GM18519 (cell line): ENCODE data around the gene SYNE1.

ENCODE experiments used
- ATAC-seq: cut with Tn5 transposase; IDR thresholded peaks from one replicate; pipeline ENCODE4 v1.9.1; 2021; ENCODE audit warnings: mild to moderate bottlenecking, moderate library complexity; ENCODE audit not compliant: unreplicated experiment, low FRiP score

The SYNE1 gene

DNA sequence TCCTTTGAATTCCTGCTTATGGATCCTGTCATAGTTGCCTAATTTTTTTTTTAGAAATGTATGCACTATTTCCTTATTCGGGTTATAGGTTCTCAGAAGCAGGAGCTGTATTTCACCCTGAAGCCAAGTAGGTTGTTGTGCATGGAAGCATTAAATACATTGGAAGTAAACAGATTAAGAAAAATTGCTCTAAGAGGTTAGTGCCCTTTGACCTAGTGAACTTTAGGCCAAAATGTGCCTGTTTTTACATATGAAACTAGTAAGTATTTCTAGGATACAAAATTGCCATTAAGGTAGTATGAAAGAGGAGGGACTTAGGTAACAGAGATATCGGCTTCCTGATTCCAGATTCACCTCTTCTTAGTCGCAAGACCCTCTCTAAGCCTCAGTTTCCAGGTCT is 377.9 kb downstream of the SYNE1 start:
- ATAC-seq, result no peak

DNA sequence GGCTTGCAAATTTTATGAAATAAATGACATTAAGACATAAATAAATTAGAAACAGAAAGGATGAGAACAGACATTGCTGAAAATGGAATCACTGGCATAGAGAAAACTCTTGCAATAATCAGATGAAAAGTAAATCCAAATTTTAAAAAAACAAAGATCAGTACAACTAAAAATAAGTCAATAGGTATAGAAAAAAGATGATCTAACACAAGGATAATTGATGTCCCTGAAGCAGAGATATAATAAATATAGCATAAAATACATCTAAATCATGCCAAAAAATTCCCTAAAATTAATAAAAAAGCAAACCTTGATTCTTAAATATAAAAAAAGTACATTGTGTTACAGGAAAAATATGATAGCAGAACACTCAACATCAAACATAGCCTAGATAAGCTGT is 379.6 kb downstream of the SYNE1 start:
- ATAC-seq, result no peak

DNA sequence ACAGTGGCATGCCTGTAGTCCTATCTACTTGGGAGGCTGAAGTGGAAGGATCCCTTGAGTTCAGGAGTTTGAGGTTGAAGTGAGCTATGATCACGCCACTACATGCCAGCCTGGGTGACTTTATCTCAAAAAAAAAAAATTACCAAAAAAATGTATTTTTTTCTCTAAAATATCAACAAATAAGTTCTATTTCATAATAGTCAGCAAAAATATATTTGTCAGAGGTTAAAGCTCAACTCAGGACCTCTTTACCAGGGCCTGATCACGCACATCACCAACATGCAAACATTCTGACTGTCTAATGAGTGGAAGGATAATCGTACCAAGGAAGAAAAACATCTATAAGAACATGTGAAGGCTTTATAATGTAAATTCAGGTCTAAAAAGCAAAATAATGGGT is 387.0 kb downstream of the SYNE1 start:
- no peak for ATAC-seq

DNA sequence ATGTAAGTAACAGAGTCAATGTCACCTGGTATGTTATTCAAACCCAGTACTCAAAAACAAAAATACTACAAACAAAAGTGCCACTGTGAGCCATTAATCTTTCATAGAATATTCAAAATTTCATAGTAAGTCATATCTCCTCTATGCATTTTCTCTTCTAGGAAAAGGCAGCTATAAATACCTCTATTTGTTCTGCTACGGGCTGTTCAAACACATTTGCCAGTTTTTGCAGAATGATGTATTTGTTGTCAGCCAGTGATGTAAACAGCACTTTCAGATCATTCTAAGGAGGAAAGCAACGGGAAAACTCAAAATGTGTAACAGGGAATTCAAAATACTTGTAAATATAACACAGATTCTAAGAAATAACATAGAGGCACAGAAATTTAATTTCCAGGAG is 388.2 kb downstream of the SYNE1 start:
- no peak for ATAC-seq

DNA sequence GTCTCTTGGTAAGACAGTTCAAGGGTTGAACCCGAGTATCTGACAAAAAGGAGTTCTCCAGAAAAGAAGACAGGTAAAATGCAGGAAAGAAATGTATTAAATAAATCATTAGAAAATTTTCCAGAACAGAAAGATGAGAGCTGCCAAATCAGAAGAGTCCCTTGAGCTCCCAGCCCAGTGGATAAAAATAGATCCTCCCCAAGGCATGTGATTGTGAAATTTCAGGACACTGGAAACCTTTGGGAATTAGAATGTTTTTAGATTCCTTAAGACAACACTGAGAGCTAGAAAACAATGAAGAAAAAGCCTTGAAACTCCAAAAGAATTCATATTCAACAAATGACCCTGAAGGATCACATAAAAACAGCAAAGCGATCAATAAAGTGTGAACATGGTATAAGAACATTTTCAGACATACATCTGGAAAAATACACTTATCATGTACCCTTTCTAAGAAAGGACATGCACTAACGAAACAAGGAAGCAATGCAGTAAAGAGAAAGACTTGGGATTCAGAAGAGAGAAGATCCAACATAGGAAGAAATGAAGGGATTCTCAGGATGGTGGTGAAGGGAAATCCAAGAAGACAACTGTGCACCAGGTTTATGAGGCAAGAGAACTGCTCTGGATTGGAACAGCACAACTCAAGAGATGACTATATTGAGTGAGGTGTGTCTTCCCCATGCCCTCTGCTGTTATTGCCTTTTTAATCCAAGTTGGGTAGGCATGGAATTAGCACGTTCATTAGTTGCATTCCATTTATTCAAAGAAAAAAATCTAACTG is 390.4 kb downstream of the SYNE1 start:
- no peak for ATAC-seq

DNA sequence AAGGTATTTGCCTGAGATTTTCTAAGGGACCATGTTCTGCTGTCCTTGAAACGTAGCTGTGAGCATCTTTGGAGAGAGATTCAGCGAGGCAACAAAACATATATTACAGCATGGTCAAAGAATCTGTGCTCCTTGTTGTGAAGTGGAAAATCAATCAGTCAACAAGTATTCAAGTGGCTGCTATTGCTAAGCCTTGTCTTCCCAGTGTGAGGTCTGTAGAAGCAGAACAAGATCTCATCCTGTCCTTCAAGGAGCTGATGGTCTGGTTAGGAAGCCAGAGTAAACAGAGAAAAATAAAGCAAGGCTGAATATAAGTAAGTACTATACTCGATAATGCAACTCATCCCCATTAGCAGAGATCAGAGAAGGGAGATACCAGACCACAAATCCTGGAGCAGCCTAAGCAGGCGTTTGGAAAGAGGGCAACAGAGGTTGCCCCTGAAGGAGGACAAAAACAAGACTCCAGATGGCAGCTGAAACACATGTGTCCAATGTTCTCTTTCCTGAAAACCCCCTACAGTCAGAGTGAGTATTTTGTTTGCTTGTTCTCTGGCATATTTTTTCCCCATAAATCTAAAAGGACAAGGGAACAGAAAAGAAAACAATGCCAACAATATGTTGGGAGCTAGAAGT is 392.0 kb downstream of the SYNE1 start:
- no peak for ATAC-seq

DNA sequence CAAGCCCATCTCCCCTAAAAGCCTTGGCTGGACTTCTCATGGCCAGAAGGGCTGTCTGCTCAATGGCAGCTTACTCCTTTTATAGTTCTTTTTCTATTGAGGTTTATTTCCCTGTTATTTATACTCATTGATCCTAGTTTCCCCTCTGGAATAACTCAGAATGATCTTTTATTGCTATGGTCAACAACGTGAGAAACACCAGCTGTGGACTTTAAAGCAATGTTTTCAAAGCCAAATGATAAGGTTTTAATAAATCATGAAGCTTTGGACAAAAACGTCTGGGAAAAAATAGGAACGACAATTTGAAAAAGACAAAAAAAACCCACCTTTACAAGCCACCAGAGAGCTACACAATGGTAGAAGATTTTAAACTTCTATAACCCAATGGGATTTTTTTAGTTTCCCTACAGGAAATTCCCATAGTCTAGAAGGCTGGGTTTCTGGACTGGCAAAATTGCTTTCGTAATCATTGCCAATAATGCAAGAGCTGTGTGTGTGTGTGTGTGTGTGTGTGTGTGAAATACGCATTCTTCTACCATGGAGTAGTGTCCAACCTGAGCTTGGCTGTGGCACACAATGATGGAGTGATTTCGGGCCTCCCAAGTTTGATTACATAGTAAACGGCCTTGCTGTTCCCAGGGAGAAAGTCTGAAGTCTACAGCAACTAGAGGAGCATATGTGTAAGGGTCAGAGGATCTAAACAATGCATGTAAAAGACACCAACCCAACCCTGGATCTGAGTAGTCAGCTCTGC is 396.0 kb downstream of the SYNE1 start:
- no peak for ATAC-seq

DNA sequence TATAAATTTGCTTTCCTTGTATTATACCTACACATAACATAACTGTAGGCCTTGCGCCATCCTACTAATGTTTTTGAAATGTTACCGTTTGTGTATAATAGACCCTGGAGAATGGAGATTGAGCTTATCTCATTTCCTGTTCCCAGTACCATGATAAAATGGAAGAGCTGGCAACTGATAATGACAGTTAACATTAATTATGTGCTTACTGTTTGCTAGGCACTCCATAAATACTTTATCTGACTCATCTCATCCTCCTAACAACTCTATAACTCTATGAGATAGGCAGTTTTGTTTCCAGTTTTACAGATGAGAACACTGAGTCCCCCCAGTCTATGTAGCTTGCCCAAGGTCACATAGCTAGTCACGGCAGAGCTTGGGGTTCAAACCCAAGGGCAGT is 396.7 kb downstream of the SYNE1 start:
- no peak for ATAC-seq

DNA sequence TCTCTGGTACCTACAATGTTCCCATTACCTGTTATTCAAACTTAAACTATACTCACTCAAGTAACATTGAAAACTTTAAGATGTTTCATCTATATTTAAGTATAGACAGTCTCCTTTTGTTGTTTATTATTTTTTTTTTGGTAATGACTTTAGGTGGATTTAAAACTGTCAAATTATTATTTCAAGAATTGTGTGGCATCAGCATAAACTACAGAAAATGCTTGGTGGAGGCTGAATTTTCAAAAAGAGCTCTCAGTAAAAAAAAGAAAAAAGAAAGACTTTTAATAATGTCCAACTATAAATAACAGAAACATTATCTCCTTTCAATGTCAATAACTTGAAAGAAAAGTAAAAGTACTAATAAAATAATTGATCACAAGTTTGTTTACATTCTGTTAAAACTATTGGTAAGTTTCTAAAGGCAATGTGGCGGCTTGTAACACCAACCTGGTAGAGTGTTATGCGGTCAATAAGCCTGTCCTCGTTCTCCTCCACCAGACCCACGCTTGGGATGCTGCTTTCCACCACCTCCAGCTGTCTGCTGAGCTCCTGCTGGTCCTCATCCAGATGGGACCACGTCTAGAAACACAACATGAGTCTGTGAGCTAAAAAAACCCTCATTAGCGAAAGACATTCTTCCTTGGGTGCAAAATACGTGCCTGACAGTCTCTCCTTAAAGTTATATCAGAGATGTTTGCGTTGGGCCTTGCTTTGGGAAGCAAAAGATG is 400.6 kb downstream of the SYNE1 start:
- ATAC-seq, result no peak

DNA sequence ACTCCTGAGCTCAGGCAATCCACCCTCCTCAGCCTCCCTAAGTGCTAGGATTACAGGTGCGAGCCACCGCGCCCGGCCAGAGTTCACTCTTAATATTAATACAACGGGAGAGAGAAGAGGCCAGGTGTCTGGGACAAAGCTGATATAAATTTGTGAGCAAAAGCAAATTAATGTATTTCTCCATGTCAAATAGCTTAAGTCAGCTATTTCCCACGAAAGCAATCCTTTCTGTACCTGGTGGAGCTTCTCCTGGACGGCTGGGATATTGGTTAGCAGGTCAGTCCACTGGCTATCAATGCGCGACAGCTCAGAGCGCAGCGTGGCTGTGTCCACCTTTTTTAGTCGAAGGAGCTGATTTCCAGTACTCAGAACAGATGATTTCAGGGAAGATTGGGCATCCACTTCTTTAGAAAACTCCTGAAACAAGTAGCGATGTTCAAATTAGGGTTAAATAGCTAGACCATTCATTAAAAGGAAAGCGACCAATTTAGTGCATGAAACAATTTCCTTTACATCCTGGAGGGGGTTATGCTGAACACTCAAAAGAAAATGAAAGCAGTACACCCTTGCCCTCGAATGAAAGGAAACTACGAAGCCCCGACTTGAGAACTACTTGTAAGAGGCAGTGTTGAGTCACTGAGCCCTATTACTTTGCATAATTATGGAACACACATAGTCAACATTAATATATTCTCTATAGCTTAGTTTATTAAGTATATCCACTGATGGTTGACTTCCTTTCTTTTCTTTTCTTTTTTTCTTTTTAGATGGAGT is 403.4 kb downstream of the SYNE1 start:
- ATAC-seq, result no peak

DNA sequence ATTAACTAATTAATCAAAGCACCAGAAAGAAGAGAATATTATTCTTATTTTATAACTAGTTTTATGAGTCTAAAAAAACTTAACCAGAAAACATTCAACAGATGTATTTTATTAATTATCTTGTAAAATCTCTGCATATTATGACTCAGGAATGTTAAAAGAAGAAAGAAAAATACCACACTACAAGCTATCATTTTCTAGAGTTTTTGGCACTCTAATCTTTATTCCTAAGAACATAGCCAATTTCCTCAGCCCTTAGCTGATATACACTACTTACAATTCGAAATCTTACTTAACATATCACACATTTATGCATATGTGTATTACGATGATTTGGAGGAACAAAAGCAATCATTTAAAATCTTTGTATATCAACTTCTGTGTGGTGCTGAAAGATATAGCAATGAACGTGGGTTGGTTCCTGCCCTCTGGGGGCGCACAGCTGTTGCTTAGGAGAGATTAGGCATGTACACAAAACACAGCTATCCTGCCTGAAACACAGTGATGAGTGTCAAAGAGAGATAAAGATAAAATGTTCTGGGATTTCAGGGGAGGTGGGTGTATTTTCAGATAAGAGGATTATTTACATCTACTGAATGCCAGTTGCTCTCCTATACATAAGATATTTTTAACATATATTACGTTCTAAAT is 404.5 kb downstream of the SYNE1 start:
- ATAC-seq, result no peak

DNA sequence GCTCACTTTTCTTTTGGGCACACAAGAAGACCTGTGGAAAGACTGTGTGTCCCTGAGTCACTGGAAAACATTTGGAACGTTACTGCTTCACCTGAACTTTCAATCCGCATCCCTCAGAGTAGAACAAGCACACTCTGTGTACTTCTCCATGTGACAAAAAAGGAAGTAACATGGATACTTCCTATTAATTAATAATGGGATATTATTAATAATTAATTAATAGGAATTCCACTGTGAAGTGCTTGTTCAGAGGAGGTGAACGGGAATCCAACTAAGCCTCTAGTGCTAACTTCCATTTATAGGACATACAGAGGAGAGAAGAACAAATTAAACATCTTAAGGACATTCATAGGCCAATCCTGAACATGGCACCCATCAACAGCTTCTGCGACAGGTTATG is 407.8 kb downstream of the SYNE1 start:
- no peak for ATAC-seq

DNA sequence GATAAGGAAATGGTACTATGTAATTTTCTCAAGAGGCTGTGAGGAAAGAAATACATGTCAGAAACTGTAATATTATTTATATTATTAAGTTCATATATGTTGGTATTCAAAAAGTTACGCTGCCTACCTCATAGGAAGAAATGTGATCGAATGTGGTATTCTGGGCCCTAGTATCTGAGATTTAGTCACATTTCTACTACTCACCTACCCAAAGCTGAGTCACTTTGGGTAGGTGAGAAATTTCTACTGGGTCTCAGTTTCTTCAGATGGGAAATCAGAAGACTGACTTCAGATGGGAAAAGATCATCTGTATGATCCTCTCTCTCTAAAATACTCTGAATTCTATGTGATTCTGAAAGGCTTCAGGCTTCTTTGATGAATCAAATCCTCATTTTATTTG is 411.0 kb downstream of the SYNE1 start:
- no peak for ATAC-seq

DNA sequence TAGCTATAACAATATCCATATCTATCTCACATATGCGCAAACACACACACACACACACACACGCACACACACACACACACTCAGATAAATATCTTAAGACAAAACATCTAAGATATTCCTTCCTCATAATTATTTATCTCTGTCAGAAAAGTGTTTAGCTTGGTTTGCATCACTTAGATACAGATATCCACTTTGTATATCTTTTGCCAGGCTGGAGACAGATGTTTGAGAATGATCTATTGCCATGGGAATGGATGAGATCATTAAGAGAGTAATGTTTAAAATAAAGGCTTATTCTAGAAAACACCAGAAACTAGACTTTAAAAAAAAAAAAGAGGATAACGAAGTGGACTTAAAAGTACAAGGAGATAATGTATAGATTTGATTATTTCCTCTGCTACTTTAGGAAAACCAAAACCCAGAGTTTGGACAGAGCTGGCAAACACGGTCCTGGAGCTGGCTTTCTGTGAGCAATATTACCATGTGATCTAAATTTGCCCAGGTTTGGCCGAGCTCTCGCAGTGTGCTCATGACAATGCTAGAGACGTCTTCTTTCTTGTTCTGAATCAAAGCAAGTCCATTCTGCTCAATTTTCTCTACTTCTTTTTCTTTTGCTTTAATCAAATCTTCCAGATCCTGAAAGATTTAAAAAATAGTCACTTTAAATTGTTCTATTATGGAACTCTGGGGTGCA is 411.8 kb downstream of the SYNE1 start:
- ATAC-seq, result no peak

DNA sequence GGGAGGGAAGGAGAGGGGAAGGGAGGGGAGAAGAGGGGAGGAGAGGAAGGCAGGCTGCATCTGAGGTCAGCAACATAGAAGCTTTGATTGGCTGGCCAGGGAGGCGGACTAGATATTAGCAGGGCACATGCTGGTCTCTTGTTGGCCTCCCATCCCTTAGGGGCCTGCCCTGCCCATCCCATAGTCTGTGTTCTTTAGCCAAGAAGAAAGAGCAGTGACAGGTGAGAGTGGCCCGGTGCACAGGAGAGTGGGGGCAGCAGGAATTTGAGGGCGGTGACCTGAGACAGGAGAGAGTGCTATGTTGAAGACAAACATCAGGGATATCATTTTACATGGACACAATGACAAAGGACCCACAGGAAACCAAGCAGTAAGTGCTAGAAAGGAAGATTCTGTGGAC is 413.5 kb downstream of the SYNE1 start:
- ATAC-seq, result no peak

DNA sequence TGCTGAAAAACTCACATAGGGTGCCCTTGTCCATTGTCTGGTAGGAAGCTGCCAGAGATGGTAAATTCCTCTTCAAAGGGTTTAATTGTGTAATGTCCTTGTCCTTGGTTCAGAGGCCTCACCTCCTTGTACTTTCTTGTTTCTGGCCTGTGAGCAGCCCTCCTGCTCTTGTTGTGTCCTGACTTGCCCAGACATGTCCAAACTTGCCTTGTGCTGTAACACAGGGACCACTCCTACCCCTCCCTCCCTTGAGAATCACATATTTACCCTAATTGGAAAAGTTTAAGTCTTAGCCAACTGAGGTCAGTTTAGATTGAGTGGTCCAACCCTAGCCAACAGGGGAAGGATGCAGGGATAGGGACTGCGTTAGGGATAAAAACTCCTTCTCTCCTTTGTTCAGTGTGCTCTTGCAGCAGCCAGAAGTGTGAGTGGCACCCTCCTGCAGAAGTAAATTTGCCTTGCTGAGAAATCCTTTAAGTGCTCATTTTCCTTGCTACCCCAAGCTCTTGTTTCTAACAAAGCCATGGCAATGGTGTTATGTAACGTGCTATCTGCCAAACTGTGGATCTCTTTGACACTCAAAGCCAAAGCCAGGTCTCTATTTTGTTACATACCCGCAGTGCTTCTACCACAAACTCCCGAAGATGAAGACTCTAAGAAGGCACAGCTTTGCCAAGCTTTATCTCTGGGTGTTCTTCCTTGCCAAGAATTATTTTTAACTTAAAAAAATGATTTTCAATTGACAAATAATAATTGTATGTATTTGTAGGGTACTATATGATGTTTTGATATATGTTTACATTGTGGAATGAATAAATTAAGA is 415.1 kb downstream of the SYNE1 start:
- no peak for ATAC-seq

DNA sequence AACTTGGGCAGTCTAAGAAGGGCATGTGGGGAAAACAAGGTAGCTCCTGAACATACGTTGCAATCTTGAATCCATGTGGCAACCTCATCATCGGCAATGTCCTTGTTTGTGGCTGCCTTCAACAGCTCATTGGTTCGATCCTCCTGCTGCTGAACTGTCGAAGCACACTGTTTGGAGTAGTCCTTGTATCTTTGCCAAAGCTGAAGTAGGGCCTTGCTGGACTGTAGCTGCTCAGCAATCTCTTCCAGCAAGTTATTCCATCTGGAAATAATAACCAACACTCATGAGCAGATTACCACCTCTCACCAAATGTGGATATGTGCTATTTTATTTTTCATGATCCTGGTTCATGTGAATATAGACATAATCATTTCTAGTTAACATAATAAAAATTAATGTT is 416.4 kb downstream of the SYNE1 start:
- no peak for ATAC-seq

DNA sequence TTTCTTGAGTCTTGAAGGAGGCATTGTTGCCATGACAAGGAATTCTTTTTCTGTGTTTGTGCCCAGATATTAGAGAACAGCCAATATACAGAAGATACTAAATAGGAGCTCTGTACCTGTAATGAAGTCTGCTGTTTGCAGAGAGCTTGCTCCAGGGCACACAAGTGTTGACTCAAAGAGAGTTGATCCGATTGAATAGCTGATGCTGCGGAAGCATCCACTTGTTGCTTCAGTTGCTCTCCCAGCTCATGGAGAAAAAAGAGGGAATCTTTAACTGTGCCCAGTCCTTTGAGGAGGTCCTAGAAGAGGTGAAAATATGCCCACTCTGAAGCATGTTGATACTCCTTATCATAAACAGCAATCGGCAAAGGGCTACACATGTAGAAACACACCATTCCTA is 418.3 kb downstream of the SYNE1 start:
- ATAC-seq, result no peak
